Retina (tissue), 1 donor: ENCODE measurements around the gene MCCD1.
"Not testable (repeated sequence)": the region's sequence is repeated elsewhere in the genome, so short reads cannot be mapped to it uniquely, and the experiment has no call there.

Source experiments
- DNase-seq: peaks from one replicate; pipeline ENCODE4 v3.0.0-alpha.2; 2016

MCCD1 gene

DNA sequence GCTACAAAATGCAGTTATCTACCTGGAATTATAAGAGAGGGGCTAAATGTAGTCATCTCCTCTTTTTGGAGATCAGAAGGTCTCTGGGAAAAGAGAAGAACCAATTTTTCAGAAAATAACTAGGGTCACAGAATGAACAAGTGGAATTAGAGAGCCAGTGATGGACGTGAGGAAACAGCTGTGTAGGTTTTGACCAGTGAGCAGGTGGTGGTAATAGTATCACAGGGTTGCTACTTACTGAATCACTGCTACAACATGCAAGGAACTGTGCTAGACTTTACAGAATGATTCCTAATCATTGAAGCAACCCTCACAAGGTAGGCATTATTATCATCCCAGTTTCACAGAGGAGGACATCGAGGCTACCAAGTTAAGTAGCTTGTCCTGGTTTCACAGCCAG lies 15.9 kb downstream of the MCCD1 start:
- DNase-seq, result no peak

DNA sequence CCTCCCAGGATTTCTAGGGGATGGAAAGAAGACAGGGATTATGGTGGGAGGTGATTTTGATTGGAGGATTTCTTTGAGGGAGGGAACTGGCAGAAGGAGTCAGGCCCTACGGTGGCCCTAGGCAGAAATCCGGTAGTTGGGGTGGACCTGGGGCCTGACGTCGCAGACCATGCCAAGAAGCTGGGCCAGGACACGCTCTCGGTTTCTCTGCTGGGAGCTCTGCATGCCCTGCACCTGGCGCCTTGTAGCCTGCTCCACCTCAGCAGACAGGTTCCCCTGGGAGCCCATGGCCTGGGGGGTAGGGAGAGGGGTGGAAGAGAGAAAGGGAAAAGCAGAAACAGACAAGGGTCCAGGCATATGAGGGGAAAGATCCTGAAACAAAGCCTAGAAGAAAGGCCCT lies 16.5 kb downstream of the MCCD1 start:
- DNase-seq, result no peak

DNA sequence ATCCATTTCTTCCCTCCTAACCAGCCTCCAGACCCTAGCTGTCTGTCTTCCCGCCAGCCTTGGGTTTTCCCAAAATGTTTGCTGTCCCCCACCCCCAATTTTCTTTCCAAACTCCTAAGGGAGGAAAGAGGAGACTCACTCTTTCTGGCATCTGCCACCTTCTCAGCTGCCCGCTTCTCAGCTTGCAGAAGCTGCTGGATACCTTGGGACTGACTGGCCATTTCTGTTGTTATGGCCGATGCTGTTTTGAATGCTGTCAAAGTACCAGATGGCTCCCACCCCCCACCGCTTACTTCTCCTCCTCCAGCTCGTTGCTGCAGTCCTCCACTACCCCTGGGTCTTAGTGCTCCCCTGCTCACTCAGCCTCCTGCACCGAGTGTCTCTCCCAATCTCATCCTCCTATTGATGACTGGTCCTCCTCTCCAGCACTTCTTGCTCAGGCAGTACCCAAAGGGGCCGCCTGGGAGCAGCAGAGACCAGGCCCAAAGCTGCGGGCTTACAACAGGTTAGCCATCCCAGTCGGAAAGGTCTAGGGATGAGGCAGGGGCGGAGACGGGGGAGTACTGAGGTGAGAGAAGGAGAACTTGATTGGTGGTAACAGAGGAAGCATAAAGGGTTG lies 17.7 kb downstream of the MCCD1 start, which contains the start of gene ATP6V1G2:
ATP6V1G2 (minus strand) TSS at position 270 of the 619 bp plus-strand sequence; CDS start at position 221, 49 bp downstream.
- DNase-seq, result peak; percentile 95

DNA sequence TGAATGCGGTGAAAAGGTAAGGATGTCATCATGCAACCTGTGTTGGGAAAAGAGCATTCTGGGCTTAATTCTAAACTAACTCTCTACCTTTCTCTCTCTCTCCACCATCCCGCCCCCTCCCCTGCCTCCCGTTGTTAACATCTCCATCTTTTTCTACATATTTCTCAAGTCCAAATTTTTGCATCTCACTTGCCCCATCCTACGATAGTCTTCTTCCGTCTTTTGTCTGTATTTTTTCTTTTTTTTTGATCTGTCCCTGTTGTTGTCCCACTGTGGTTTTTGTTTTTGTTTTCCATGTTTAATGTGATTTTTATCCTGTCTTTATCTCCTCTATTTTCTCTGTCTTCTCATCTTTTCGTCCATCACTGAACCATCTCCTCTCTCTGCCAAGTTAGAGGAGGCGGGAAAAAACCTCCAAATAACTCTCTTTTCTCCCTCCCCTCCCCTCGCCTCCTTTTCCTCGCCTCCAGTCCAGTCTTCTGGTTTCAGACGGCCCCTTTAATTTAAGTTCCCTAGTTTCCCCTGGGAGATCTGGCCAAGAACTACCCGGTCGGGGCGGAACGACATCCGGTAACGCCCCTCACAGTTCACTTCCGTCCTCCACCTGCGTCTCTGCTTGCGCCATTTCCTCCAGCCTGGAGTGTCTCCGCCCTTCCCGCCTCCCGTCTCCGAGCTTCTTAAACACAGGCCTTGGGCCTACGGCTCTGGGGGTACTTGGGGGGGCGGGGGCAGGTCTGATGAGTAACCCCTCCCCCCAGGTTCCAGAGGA lies 18.4 kb downstream of the MCCD1 start, which contains the start of gene NFKBIL1:
NFKBIL1 (plus strand) TSS at position 651 of the 769 bp plus-strand sequence; CDS start at position 738, 87 bp downstream.
- DNase-seq, result peak; percentile 95

DNA sequence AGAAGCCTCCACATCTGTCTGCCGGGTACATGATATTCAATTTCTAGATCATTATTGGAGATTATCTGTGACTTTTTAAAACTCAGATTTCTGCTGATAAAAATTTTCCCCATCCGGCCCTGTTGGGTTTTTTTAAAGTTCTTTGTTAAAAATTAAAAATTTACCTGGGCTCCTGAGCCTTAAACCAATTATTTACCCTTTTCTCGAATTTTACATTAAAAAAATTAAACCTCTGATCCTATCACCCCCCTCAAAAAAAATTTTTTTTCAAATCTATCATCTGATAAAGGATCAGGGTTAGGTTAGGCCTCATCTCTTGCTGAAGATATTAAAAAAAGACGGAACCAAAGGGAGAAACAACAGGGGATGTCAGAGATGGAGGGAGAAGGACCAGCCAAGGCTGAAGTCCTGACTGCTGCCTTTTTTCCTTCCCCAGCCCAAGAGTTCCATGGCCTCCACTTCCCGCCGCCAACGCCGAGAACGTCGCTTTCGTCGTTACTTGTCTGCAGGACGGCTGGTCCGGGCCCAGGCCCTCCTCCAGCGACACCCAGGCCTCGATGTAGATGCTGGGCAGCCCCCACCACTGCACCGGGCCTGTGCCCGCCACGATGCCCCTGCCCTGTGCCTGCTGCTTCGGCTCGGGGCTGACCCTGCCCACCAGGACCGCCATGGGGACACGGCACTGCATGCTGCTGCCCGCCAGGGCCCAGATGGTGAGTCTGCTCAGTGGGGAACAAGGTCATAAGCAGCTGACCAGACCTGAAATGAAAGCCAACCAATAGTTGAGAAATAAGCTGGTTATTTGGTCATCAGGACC lies 19.2 kb downstream of the MCCD1 start:
- no peak for DNase-seq

DNA sequence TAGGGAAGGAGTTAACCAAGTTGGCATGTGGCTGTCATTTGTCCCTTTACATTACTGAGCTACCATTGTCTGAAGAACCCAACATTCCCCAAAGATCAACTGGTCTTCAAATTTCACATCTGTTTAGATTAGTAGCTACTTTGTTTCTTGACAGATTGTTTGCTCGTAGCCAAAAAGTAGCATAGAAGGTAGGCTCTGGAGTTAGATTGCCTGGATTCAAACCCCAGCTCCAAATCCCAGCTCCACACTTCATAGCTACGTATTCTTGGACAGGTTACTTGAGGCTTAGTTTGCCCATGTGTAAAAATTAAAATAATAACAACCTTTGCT lies 19.7 kb downstream of the MCCD1 start:
- DNase-seq, result no peak

DNA sequence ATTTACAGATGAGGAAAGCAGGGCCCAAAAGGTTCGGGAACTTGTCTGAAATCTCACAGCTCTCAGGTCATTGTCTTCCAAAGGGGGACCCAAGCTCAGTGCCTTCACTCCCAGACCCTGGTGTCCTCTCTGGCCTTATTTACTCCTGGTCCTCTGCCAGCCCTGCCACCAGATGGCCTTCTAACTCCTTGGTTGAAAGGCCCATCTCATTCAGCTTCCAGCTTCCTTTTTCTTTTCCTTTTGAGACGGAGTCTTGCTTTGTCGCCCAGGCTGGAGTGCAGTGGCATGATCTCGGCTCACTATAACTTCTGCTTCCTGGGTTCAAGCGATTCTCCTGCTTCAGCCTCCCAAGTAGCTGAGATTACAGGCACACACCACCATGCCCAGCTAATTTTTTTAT lies 22.6 kb downstream of the MCCD1 start:
- not testable (repeated sequence) for DNase-seq

DNA sequence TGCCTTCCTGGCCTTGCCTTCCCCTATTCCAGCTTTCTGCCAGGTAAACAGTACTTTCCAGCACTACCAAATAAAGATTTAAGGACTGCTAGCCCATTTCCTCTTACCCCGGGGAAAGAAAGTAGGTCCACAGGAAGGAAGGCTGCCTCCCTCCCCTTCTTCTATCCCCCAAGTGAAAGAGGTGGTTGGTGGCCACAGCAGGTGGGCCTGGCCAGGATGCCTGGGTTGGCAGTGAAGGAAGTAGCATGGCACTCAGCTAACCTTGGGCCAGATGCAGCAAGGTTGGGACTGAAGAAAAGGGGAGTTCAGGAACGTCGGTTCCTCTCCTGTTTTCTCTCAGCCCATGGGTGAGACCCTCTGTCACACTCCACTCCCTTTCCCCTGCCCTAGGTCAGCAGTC lies 27.5 kb downstream of the MCCD1 start:
- no peak for DNase-seq

DNA sequence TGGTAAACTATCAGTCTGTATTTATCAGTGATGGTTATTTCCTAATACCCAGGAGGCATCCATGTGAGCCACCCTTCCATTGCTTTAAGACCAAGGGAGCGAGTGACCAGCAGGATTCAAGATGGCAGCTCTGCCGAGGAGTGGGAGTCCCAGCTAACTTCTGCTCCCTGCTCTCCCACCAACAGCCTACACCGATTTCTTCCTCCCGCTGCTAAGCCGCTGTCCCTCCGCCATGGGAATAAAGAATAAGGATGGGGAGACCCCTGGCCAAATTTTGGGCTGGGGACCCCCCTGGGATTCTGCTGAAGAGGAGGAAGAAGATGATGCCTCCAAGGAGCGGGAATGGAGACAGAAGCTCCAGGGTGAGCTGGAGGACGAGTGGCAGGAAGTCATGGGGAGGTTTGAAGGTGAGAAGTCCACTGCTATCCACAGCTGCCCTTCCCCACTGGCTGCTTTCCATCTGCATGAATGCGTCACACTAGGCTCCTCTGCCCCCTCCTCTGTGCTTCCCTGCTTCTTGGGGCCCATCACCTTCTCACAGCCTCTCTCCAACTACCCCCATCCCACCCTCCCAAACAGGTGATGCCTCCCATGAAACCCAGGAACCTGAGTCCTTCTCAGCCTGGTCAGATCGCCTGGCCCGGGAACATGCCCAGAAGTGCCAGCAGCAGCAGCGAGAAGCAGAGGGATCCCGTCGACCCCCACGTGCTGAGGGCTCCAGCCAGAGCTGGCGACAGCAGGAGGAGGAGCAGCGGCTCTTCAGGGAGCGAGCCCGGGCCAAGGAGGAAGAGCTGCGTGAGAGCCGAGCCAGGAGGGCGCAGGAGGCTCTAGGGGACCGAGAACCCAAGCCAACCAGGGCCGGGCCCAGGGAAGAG lies 28.9 kb downstream of the MCCD1 start:
- DNase-seq, result no peak

DNA sequence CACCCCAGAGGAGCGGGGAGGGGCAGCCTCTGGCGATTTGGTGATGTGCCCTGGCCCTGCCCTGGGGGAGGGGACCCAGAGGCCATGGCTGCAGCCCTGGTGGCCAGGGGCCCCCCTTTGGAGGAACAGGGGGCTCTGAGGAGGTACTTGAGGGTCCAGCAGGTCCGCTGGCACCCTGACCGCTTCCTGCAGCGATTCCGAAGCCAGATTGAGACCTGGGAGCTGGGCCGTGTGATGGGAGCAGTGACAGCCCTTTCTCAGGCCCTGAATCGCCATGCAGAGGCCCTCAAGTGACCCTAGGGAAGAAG lies 29.5 kb downstream of the MCCD1 start:
- DNase-seq, result no peak

DNA sequence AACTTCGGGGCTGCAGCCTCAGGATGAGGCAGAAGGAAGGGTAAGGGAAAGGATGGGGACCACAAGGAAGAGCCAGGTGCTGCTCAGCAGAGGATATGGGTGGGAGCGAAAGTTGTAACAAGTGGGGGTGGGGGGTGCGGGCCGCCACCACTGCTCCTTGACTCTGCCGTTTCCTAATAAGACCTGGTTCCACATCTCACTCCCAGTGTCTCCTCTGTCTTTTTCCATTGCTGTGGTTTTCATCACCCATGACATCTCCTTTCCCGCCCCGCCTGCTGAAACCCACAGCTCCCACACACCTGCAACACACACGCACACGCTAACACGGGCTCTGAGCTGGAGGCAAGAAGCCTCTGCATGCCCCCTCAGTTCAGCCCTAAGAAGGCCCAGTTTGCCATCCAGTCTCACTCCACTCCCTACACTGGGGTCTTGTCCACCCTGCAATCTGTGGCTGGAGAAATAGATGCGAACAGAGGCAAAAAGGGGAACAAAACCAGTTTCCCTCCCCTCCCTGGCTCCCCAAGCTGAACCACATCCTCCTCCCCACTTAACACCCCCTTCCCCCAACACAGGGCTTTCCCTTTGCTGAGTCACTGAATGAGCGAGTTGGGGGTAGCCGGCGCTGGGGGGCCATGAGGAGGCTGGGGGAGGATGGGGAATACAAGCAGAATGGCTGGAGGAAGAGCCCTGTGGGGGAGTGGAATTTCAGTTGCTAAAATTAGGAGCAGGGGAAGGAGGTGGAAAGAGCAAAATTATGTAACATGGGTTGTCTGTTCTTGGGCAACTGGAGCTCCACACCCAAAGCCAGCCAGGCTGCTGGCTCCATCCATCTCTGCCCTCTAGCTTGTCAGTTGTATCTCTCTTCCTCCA lies 30.1 kb downstream of the MCCD1 start:
- no peak for DNase-seq

DNA sequence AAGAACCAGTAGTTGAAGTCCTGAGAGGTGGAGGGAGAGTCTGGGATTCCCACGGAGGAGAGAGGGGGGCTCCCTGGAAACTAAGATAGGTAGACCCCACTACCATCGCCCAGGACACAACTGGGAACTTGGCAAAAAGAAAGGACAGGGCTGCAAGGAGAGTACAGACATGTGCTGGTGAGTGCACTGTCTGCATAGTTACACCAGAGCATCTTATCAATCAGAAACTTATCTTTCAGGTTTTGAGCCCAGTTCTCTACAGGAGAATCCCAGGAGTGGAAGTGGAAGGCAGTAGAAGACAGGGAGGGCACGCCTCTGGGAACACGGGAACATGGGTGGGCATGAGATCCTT lies 30.8 kb downstream of the MCCD1 start:
- no peak for DNase-seq

DNA sequence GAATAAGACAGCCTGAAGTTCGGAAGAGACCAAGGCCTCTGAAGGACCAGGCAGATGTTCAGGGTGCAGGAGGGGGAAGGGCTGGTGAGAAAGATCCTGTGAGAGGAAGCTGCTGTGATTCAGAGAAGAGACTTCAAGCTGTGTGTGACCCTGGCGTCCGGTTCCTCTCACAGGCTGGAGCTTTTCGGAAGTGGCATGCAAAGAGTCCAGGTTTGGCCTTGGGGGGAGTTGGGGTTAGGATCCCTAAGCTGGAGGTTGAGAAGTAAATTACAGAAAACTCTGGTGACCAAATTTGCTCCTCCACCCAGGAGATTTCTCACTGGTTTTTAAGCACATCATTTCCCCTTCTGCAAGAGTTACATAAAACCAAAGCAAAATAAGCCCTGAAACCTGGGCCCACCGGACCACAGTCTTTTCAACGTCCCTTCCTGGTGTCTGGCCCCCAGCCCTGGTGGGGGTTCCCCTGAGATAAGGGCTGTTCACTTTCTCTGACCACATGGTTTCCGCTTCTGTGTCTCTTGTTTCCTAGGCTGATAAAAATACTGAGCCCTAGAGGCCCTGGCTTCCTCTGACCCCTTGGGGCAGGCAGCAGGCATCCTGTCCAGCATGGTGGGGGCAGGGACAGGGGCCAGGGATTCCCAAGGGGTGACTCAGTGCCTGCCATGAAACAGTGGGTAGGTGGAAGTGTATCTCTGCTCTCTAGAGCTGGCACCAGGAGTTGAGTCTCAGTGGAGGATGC lies 31.4 kb downstream of the MCCD1 start:
- DNase-seq, result no peak

DNA sequence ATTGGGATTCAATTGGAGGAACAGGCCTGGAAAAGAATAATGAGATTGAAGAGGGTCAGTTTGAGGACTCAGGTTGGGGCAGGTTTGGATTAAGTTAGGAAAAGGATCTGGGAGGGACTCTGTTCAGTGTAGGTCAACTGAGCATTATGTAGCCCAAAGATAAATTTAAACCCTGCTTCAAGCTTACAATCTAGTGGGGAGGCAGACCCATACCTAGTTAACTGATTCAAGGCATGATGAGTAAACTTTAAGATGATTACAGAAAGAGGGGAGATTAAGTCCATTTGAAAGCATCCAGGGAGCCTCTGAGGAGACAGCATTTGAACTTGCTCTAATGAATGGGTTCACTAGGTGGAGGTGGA lies 31.9 kb downstream of the MCCD1 start:
- DNase-seq, result no peak

DNA sequence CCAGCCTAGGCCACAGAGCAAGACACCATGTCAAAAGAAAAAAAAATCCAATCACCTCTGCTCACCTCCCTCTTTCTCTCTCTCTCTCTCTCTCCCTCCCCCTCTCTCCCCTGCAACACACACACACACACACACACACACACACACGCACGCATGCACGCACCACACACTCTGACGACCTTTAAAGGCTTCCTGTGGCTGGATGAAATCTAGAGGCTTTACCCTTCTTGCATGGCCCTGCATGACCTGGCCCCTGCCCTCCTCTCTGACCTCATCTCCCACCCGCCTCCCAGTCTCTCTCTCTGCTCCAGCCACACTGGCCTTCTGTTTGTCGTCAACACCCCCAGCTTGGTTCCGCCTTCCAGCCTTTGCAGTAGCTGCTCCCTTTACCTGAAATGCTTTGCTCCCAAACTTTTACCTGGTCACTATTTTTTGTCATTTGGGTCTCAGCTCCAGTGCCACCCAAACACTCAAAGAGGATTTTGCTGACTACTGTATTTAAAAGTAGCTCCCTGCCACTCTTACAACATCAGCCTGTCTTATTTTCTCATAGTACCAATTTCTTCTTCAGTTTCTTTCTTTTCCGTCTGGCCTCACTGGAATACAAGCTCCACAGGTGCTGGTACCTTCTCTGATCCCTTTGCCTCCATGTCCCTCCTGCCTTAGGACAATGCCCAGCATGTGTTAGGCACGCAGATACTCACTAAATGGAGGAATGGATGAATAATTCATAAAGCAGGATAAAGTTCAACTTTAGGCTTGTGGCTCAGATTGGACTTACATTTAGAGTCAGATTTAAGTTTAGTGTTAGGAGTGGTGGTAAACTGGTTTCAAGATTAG lies 39.0 kb downstream of the MCCD1 start:
- no peak for DNase-seq

DNA sequence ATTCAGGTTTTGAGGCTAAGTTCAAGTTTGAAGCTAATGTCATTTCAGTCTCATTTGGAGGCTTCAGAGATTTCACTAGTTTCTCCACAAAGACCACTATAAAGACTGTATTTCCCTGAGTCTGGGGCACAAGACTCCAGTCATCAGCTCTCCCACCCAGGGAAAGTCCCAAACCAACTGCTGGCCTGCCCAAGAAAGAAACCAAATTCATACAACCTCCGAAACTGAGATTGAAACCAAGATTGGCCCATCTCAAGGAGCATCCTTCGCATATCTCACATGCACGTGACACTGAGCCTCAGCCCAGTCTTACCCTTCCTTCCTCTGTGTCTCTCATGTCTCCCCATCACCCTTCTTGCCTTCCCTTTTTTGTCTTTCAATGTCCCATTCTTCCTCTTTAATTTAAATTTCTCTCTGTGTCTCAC lies 39.8 kb downstream of the MCCD1 start:
- no peak for DNase-seq

DNA sequence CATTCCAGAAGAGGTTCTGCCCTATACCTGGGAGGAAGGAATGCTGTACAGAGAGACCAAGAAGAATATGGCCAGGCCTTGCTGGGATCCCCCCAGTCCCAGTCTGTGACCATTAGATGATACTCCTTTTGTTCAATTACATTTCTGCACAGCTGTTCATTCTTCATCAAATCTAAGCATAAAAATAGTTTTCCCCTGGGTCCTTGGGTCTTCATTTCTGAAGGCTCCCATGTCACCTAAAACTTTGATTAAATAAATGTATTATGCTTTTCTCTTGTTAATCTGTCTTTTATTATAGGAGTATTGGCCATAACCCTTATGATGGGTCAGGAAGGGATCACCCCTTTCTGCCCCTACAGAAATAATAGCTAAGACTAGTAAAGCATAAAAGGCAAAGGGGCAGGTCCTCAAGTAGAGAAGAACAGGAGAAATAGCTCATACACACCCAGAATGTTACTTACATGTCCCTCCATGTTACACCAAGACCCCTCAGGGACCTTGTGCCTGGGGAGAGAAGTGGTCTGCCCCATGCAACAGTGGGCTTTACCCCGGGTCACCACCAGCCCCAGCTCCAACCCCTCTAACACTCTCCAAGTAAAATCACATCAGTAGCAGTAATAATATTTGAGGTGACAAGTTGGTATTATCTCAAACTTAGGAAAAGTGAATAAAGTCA lies 41.2 kb downstream of the MCCD1 start:
- no peak for DNase-seq

DNA sequence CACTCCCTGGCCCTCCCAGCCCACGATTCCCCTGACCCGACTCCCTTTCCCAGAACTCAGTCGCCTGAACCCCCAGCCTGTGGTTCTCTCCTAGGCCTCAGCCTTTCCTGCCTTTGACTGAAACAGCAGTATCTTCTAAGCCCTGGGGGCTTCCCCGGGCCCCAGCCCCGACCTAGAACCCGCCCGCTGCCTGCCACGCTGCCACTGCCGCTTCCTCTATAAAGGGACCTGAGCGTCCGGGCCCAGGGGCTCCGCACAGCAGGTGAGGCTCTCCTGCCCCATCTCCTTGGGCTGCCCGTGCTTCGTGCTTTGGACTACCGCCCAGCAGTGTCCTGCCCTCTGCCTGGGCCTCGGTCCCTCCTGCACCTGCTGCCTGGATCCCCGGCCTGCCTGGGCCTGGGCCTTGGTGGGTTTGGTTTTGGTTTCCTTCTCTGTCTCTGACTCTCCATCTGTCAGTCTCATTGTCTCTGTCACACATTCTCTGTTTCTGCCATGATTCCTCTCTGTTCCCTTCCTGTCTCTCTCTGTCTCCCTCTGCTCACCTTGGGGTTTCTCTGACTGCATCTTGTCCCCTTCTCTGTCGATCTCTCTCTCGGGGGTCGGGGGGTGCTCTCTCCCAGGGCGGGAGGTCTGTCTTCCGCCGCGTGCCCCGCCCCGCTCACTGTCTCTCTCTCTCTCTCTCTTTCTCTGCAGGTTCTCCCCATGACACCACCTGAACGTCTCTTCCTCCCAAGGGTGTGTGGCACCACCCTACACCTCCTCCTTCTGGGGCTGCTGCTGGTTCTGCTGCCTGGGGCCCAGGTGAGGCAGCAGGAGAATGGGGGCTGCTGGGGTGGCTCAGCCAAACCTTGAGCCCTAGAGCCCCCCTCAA lies 43.5 kb downstream of the MCCD1 start, which contains the start of gene LTA:
LTA (plus strand) TSS at position 249 of the 871 bp plus-strand sequence; CDS start at position 703, 454 bp downstream.
- DNase-seq, result no peak
